OCI-LY1 (cell line): Measurements from ENCODE around the gene ETS2.

ENCODE experiments used
- H2AFZ ChIP-seq: fragments of 200-600 bp; sonication (generic), shearing (Covaris generic); 2 replicates; pipeline ENCODE4 v1.6.0; 2014; ENCODE audit warnings: antibody characterized with exemption, mild to moderate bottlenecking, low read length
- H3F3A ChIP-seq: fragments of 200-600 bp; sonication (generic), shearing (Covaris generic); 2 replicates; pipeline ENCODE4 v1.6.0; 2014; ENCODE audit warnings: mild to moderate bottlenecking, antibody characterized with exemption, low read length, moderate library complexity; ENCODE audit not compliant: insufficient read depth
- H3K27ac ChIP-seq: fragments of 200-600 bp; sonication (generic); 2 replicates; pipeline ENCODE4 v1.5.1; 2014; ENCODE audit warnings: low read length, mixed run types, mild to moderate bottlenecking, low read depth; ENCODE audit not compliant: poor library complexity, severe bottlenecking
- H3K27me3 ChIP-seq: fragments of 200-600 bp; sonication (generic); 2 replicates; pipeline ENCODE4 v1.6.0; 2014; ENCODE audit warnings: antibody characterized with exemption, mild to moderate bottlenecking, low read length, moderate library complexity; ENCODE audit not compliant: insufficient read depth
- H3K36me3 ChIP-seq: fragments of 200-600 bp; sonication (generic); 2 replicates; pipeline ENCODE4 v1.6.1; 2014; ENCODE audit warnings: mild to moderate bottlenecking, antibody characterized with exemption, low read length, moderate library complexity, mixed read lengths; ENCODE audit not compliant: insufficient read depth
- H3K4me1 ChIP-seq: fragments of 200-600 bp; sonication (generic); 2 replicates; pipeline ENCODE4 v1.5.1; 2014; ENCODE audit warnings: mild to moderate bottlenecking, low read length, moderate library complexity; ENCODE audit not compliant: insufficient read depth, severe bottlenecking
- H3K4me2 ChIP-seq: fragments of 200-600 bp; sonication (generic), shearing (Covaris generic); 2 replicates; pipeline ENCODE4 v1.6.1; 2014; ENCODE audit warnings: low read length
- H3K4me3 ChIP-seq: fragments of 200-600 bp; sonication (generic); 2 replicates; pipeline ENCODE4 v1.5.1; 2014; ENCODE audit warnings: low read length, low read depth, mild to moderate bottlenecking, mixed read lengths; ENCODE audit not compliant: poor library complexity, severe bottlenecking
- H3K79me2 ChIP-seq: fragments of 200-600 bp; shearing (Covaris generic); 2 replicates; pipeline ENCODE4 v1.6.1; 2016; ENCODE audit warnings: mixed run types, low read length, mixed read lengths; ENCODE audit not compliant: insufficient read depth
- H3K9ac ChIP-seq: fragments of 200-600 bp; sonication (generic), shearing (Covaris generic); 2 replicates; pipeline ENCODE4 v1.6.1; 2014; ENCODE audit warnings: mild to moderate bottlenecking, low read length, mixed read lengths
- H3K9me2 ChIP-seq: fragments of 200-600 bp; sonication (generic), shearing (Covaris generic); 2 replicates; pipeline ENCODE4 v1.6.1; 2014; ENCODE audit warnings: low read depth, mild to moderate bottlenecking, low read length, mixed read lengths
- H3K9me3 ChIP-seq: fragments of 200-600 bp; shearing (Covaris generic); 2 replicates; pipeline ENCODE4 v1.6.1; 2014; ENCODE audit warnings: low read length, mixed read lengths
- H4K20me1 ChIP-seq: fragments of 200-600 bp; sonication (generic), shearing (Covaris generic); 2 replicates; pipeline ENCODE4 v1.6.0; 2016; ENCODE audit warnings: mild to moderate bottlenecking, low read length; ENCODE audit not compliant: insufficient read depth
- CTCF ChIP-seq: fragments of 200-600 bp; sonication (generic), shearing (Covaris generic); IDR thresholded peaks from 2 replicates; pipeline ENCODE4 v1.5.1; 2017; ENCODE audit warnings: mild to moderate bottlenecking, antibody characterized with exemption, low read length, moderate library complexity, mixed read lengths
- EZH2 ChIP-seq: fragments of 200-600 bp; sonication (generic), shearing (Covaris generic); IDR thresholded peaks from 2 replicates; pipeline ENCODE4 v1.8.0; 2017; ENCODE audit warnings: borderline replicate concordance, mixed run types, mild to moderate bottlenecking, antibody characterized with exemption, low read length, moderate library complexity, mixed read lengths

The ETS2 gene

GRCh38 chr21:38768471-38769063 lies 37.2 kb upstream of the ETS2 start:
- Histone ChIP-seq H3K4me3 (no peak overlapping the region), H3K9me3 (0 out of 2 replicates have a peak, but pooled peaks cover 3% of the 10 kb centered on the region), H3K9me2 (no peaks in the 10 kb centered on the region), H4K20me1 (no peaks in the 10 kb centered on the region), H2AFZ (no peak overlapping the region), H3F3A (no peaks in the 10 kb centered on the region), H3K36me3 (peaks cover 3% of the 10 kb centered on the region; the same call in 1 of the 2 replicates), H3K27me3 (no peaks in the 10 kb centered on the region), H3K9ac (no peak overlapping the region), H3K4me1 (peaks cover 18% of the 10 kb centered on the region), H3K4me2 (no peak overlapping the region), H3K27ac (no peak overlapping the region), H3K79me2 (no peaks in the 10 kb centered on the region)
- TF ChIP-seq EZH2 (no peak), CTCF (no peak)

- Histone ChIP-seq H3K4me3 (no peak overlapping the region), H3K27me3 (no peaks in the 10 kb centered on the region), H3K4me1 (peaks cover 18% of the 10 kb centered on the region), H3F3A (no peaks in the 10 kb centered on the region), H3K9me2 (no peaks in the 10 kb centered on the region), H4K20me1 (no peaks in the 10 kb centered on the region), H3K4me2 (no peak overlapping the region), H3K9me3 (0 out of 2 replicates have a peak, but pooled peaks cover 3% of the 10 kb centered on the region), H3K27ac (no peak overlapping the region), H2AFZ (no peak overlapping the region), H3K79me2 (no peaks in the 10 kb centered on the region), H3K9ac (no peak overlapping the region), H3K36me3 (peaks cover 3% of the 10 kb centered on the region; the same call in 1 of the 2 replicates)
- TF ChIP-seq EZH2 (no peak), CTCF (no peak)
Observed at GRCh38 chr21:38769191-38769780, 36.4 kb upstream of the ETS2 start.

- Histone ChIP-seq H4K20me1 (no peaks in the 10 kb centered on the region), H3K9me3 (0 out of 2 replicates have a peak, but pooled peaks cover 3% of the 10 kb centered on the region), H2AFZ (no peak overlapping the region), H3K4me3 (no peak overlapping the region), H3K9me2 (no peaks in the 10 kb centered on the region), H3K9ac (no peak overlapping the region), H3K27me3 (no peaks in the 10 kb centered on the region; the same call in 1 of the 2 replicates), H3K4me2 (no peak overlapping the region), H3K4me1 (peaks cover 18% of the 10 kb centered on the region), H3K36me3 (peaks cover 3% of the 10 kb centered on the region; the same call in 1 of the 2 replicates), H3K27ac (no peak overlapping the region), H3F3A (no peaks in the 10 kb centered on the region), H3K79me2 (no peaks in the 10 kb centered on the region)
- no peak for TF ChIP-seq EZH2
Observed at GRCh38 chr21:38770660-38771059, 35.1 kb upstream of the ETS2 start.
